Esophagus muscularis mucosa (tissue), 4 donors: ENCODE data around the gene VSX1.

ENCODE experiments used
- EP300 ChIP-seq: sonication (generic); formaldehyde crosslinking; IDR thresholded peaks from one replicate; pipeline ENCODE4 v1.6.1; 2017; ENCODE audit warnings: antibody characterized with exemption
- POLR2A ChIP-seq: fragments of 450-650 bp; IDR thresholded peaks from one replicate; pipeline ENCODE4 v1.6.1; 2017; ENCODE audit warnings: antibody characterized with exemption, moderate library complexity, mild to moderate bottlenecking, low read depth
- TF ChIP-seq, protein P1 (sequence below), 3 experiments: fragments of 200-600 bp in 2 of 3; fragments of 450-650 bp in 1 of 3; sonication (generic) in 2 of 3; IDR thresholded peaks; one replicate each; pipeline ENCODE4 v1.5.1; 2017 to 2019; ENCODE audit warnings: antibody characterized with exemption in 3 of 3, mild to moderate bottlenecking in 2 of 3, moderate library complexity in 1 of 3

DNA sequence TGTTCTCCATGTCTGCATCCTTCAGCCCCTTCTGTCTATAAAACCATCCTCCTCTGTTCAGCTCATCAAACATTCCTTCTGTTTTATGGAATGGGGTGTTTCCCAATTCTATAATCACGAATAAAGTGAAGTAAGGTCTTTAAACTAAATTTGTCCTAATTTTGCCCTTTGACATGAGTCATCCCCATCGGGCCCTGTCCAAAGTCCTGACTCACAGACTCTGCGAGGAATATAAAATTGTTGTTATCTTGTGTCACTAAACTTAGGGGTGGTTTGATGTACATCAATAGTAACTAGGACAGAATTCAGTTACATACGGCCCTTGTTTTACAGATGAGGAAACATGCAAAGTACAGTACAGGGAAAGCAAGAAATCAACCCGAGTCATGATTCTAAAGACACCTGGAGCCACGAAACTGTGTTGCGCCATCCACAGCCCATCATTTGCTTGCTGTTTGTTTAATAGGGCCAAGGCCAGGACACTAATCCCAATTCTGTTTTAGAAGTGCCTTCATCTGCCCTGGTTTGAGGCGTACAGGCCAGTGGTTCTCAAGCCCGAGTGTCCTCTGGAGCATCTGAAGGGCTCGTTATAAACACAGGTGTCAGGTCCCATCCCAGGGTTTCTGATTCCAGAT lies 26.8 kb downstream of the VSX1 start:
- TF ChIP-seq, protein P1, sequence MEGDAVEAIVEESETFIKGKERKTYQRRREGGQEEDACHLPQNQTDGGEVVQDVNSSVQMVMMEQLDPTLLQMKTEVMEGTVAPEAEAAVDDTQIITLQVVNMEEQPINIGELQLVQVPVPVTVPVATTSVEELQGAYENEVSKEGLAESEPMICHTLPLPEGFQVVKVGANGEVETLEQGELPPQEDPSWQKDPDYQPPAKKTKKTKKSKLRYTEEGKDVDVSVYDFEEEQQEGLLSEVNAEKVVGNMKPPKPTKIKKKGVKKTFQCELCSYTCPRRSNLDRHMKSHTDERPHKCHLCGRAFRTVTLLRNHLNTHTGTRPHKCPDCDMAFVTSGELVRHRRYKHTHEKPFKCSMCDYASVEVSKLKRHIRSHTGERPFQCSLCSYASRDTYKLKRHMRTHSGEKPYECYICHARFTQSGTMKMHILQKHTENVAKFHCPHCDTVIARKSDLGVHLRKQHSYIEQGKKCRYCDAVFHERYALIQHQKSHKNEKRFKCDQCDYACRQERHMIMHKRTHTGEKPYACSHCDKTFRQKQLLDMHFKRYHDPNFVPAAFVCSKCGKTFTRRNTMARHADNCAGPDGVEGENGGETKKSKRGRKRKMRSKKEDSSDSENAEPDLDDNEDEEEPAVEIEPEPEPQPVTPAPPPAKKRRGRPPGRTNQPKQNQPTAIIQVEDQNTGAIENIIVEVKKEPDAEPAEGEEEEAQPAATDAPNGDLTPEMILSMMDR (IDR thresholded peaks at IDR 0.05), result no peak
- TF ChIP-seq POLR2A (no peak), EP300 (no peak)
